ENCODE results near the gene NLK.

Gene NLK

GRCh38 chr17:28055546-28056275 is 13.2 kb downstream of the NLK start:
- H3K27ac ChIP-seq (ENCODE audit: low read depth, low read length): no peak overlapping the region
- no peak overlapping the region for H3K9ac ChIP-seq (ENCODE audit: low read length)
- no peaks in the 10 kb centered on the region for H3K27me3 ChIP-seq (ENCODE audit: control insufficient read depth in 1 of 2, insufficient read depth in 2 of 2, low read length in 2 of 2)
- no peak overlapping the region for H3K4me3 ChIP-seq (ENCODE audit: low read depth in 1 of 2, low read length in 2 of 2)
- H3K4me1 ChIP-seq (ENCODE audit: insufficient read depth, low read length): peaks cover 8% of the 10 kb centered on the region
- no peaks in the 10 kb centered on the region for H3K36me3 ChIP-seq (ENCODE audit: insufficient read depth, low read length)
- no peaks in the 10 kb centered on the region for H3K9me3 ChIP-seq (ENCODE audit: low read length)

- Histone ChIP-seq H3K9me3 (ENCODE audit: low read length) (no peaks in the 10 kb centered on the region), H3K36me3 (ENCODE audit: insufficient read depth, low read length) (no peaks in the 10 kb centered on the region), H3K4me1 (ENCODE audit: insufficient read depth, low read length) (peaks cover 8% of the 10 kb centered on the region), H3K9ac (ENCODE audit: low read length) (no peak overlapping the region), H3K4me3 (ENCODE audit: low read depth in 1 of 2, low read length in 2 of 2) (no peak overlapping the region), H3K27ac (ENCODE audit: low read depth, low read length) (no peak overlapping the region), H3K27me3 (ENCODE audit: control insufficient read depth in 1 of 2, insufficient read depth in 2 of 2, low read length in 2 of 2) (no peaks in the 10 kb centered on the region)
Observed at GRCh38 chr17:28056276-28056620, 13.8 kb downstream of the NLK start.

GRCh38 chr17:28057731-28058246 is 15.3 kb downstream of the NLK start:
- Histone ChIP-seq H3K27me3 (ENCODE audit: control insufficient read depth in 1 of 2, insufficient read depth in 2 of 2, low read length in 2 of 2) (no peaks in the 10 kb centered on the region), H3K27ac (ENCODE audit: low read depth, low read length) (no peak overlapping the region), H3K4me3 (ENCODE audit: low read depth in 1 of 2, low read length in 2 of 2) (no peak overlapping the region), H3K9me3 (ENCODE audit: low read length) (no peaks in the 10 kb centered on the region), H3K9ac (ENCODE audit: low read length) (no peak overlapping the region), H3K4me1 (ENCODE audit: insufficient read depth, low read length) (peaks cover 8% of the 10 kb centered on the region), H3K36me3 (ENCODE audit: insufficient read depth, low read length) (no peaks in the 10 kb centered on the region)

- H3K27ac ChIP-seq (ENCODE audit: low read depth, low read length): no peak overlapping the region
- no peaks in the 10 kb centered on the region for H3K27me3 ChIP-seq (ENCODE audit: control insufficient read depth in 1 of 2, insufficient read depth in 2 of 2, low read length in 2 of 2)
- no peaks in the 10 kb centered on the region for H3K36me3 ChIP-seq (ENCODE audit: insufficient read depth, low read length)
- H3K4me1 ChIP-seq (ENCODE audit: insufficient read depth, low read length): peaks cover 8% of the 10 kb centered on the region
- no peaks in the 10 kb centered on the region for H3K9me3 ChIP-seq (ENCODE audit: low read length)
- H3K9ac ChIP-seq (ENCODE audit: low read length): no peak overlapping the region
- H3K4me3 ChIP-seq (ENCODE audit: low read depth in 1 of 2, low read length in 2 of 2): no peak overlapping the region
Observed at GRCh38 chr17:28059675-28060074, 17.2 kb downstream of the NLK start.

- H3K36me3 ChIP-seq (ENCODE audit: insufficient read depth, low read length): no peaks in the 10 kb centered on the region
- H3K9me3 ChIP-seq (ENCODE audit: low read length): no peaks in the 10 kb centered on the region
- no peak overlapping the region for H3K9ac ChIP-seq (ENCODE audit: low read length)
- no peak overlapping the region for H3K27ac ChIP-seq (ENCODE audit: low read depth, low read length)
- H3K4me1 ChIP-seq (ENCODE audit: insufficient read depth, low read length): no peaks in the 10 kb centered on the region
- H3K27me3 ChIP-seq (ENCODE audit: control insufficient read depth in 1 of 2, insufficient read depth in 2 of 2, low read length in 2 of 2): no peaks in the 10 kb centered on the region
- no peak overlapping the region for H3K4me3 ChIP-seq (ENCODE audit: low read depth in 1 of 2, low read length in 2 of 2)
Observed at GRCh38 chr17:28065706-28066105, 23.2 kb downstream of the NLK start.

GRCh38 chr17:28069061-28069460 is 26.6 kb downstream of the NLK start:
- no peak overlapping the region for H3K9ac ChIP-seq (ENCODE audit: low read length)
- no peak overlapping the region for H3K27ac ChIP-seq (ENCODE audit: low read depth, low read length)
- H3K36me3 ChIP-seq (ENCODE audit: insufficient read depth, low read length): no peaks in the 10 kb centered on the region
- no peak overlapping the region for H3K4me3 ChIP-seq (ENCODE audit: low read depth in 1 of 2, low read length in 2 of 2)
- H3K9me3 ChIP-seq (ENCODE audit: low read length): no peaks in the 10 kb centered on the region
- no peaks in the 10 kb centered on the region for H3K27me3 ChIP-seq (ENCODE audit: control insufficient read depth in 1 of 2, insufficient read depth in 2 of 2, low read length in 2 of 2)
- no peaks in the 10 kb centered on the region for H3K4me1 ChIP-seq (ENCODE audit: insufficient read depth, low read length)

GRCh38 chr17:28071179-28071578 is 28.7 kb downstream of the NLK start:
- H3K27ac ChIP-seq (ENCODE audit: low read depth, low read length): no peak overlapping the region
- no peaks in the 10 kb centered on the region for H3K27me3 ChIP-seq (ENCODE audit: control insufficient read depth in 1 of 2, insufficient read depth in 2 of 2, low read length in 2 of 2)
- no peak overlapping the region for H3K4me3 ChIP-seq (ENCODE audit: low read depth in 1 of 2, low read length in 2 of 2)
- no peaks in the 10 kb centered on the region for H3K4me1 ChIP-seq (ENCODE audit: insufficient read depth, low read length)
- no peak overlapping the region for H3K9ac ChIP-seq (ENCODE audit: low read length)
- H3K36me3 ChIP-seq (ENCODE audit: insufficient read depth, low read length): no peaks in the 10 kb centered on the region
- no peaks in the 10 kb centered on the region for H3K9me3 ChIP-seq (ENCODE audit: low read length)

- H3K4me1 ChIP-seq (ENCODE audit: insufficient read depth, low read length): no peaks in the 10 kb centered on the region
- no peaks in the 10 kb centered on the region for H3K9me3 ChIP-seq (ENCODE audit: low read length)
- no peaks in the 10 kb centered on the region for H3K27me3 ChIP-seq (ENCODE audit: control insufficient read depth in 1 of 2, insufficient read depth in 2 of 2, low read length in 2 of 2)
- H3K4me3 ChIP-seq (ENCODE audit: low read depth in 1 of 2, low read length in 2 of 2): no peak overlapping the region
- H3K9ac ChIP-seq (ENCODE audit: low read length): no peak overlapping the region
- no peak overlapping the region for H3K27ac ChIP-seq (ENCODE audit: low read depth, low read length)
- H3K36me3 ChIP-seq (ENCODE audit: insufficient read depth, low read length): no peaks in the 10 kb centered on the region
Observed at GRCh38 chr17:28071891-28072606, 29.6 kb downstream of the NLK start.

- no peak overlapping the region for H3K4me3 ChIP-seq (ENCODE audit: low read depth in 1 of 2, low read length in 2 of 2)
- H3K27me3 ChIP-seq (ENCODE audit: control insufficient read depth in 1 of 2, insufficient read depth in 2 of 2, low read length in 2 of 2): no peaks in the 10 kb centered on the region
- no peak overlapping the region for H3K9ac ChIP-seq (ENCODE audit: low read length)
- H3K9me3 ChIP-seq (ENCODE audit: low read length): no peaks in the 10 kb centered on the region
- H3K4me1 ChIP-seq (ENCODE audit: insufficient read depth, low read length): no peaks in the 10 kb centered on the region
- H3K27ac ChIP-seq (ENCODE audit: low read depth, low read length): no peak overlapping the region
- no peaks in the 10 kb centered on the region for H3K36me3 ChIP-seq (ENCODE audit: insufficient read depth, low read length)
Observed at GRCh38 chr17:28072936-28073533, 30.6 kb downstream of the NLK start.

GRCh38 chr17:28074010-28074409 is 31.5 kb downstream of the NLK start:
- Histone ChIP-seq H3K27me3 (ENCODE audit: control insufficient read depth in 1 of 2, insufficient read depth in 2 of 2, low read length in 2 of 2) (no peaks in the 10 kb centered on the region), H3K36me3 (ENCODE audit: insufficient read depth, low read length) (no peaks in the 10 kb centered on the region), H3K9me3 (ENCODE audit: low read length) (no peaks in the 10 kb centered on the region), H3K9ac (ENCODE audit: low read length) (no peak overlapping the region), H3K27ac (ENCODE audit: low read depth, low read length) (no peak overlapping the region), H3K4me1 (ENCODE audit: insufficient read depth, low read length) (no peaks in the 10 kb centered on the region), H3K4me3 (ENCODE audit: low read depth in 1 of 2, low read length in 2 of 2) (no peak overlapping the region)

GRCh38 chr17:28076144-28076543 is 33.7 kb downstream of the NLK start:
- Histone ChIP-seq H3K36me3 (ENCODE audit: insufficient read depth, low read length) (no peaks in the 10 kb centered on the region), H3K27me3 (ENCODE audit: control insufficient read depth in 1 of 2, insufficient read depth in 2 of 2, low read length in 2 of 2) (no peaks in the 10 kb centered on the region), H3K4me1 (ENCODE audit: insufficient read depth, low read length) (no peaks in the 10 kb centered on the region), H3K4me3 (ENCODE audit: low read depth in 1 of 2, low read length in 2 of 2) (no peak overlapping the region), H3K9ac (ENCODE audit: low read length) (no peak overlapping the region), H3K27ac (ENCODE audit: low read depth, low read length) (no peak overlapping the region), H3K9me3 (ENCODE audit: low read length) (no peaks in the 10 kb centered on the region)
